Erythroblast (primary cell): ENCODE results near the gene SUPT16H.

Experiments
- GATA1 ChIP-seq: IDR thresholded peaks from 2 replicates; pipeline ENCODE4 v1.6.1; 2011; ENCODE audit warnings: low read depth, mild to moderate bottlenecking, control low read depth, low read length, moderate library complexity
- POLR2A ChIP-seq: IDR thresholded peaks from 2 replicates; pipeline ENCODE4 v1.6.1; 2011; ENCODE audit warnings: mild to moderate bottlenecking, low read length

DNA sequence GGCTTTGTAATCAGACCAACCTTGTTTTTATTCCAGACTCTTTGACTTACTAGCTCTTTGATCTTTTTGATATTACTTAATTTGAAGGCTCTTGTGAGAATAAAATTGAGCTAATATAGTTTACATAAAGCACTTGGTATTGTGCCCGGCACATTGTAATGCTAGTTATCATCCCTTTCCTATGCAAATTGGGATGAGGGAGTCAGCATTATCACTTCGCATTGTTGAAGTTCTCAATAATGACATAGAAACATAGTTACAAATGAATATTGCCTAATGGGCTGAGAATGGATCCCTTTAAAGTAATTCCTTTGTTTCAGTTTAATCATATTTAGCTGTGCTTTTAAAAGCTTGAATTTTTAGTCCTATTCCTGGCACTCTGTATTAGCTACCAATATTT lies 36.6 kb downstream of the SUPT16H start:
- TF ChIP-seq POLR2A (no peak), GATA1 (no peak)
